B cell (primary cell): Measurements from ENCODE around the gene RGS7.

Experiments used
- CTCF ChIP-seq: fragments of 200-600 bp; IDR thresholded peaks from one replicate; pipeline ENCODE4 v1.8.0; 2022; ENCODE audit warnings: antibody characterized with exemption, mild to moderate bottlenecking
- EZH2 ChIP-seq: IDR thresholded peaks from 2 replicates; pipeline ENCODE4 v1.6.1; 2012; ENCODE audit warnings: borderline replicate concordance, low read depth, mild to moderate bottlenecking, moderate library complexity, low read length; ENCODE audit not compliant: insufficient read depth, poor library complexity, severe bottlenecking

DNA sequence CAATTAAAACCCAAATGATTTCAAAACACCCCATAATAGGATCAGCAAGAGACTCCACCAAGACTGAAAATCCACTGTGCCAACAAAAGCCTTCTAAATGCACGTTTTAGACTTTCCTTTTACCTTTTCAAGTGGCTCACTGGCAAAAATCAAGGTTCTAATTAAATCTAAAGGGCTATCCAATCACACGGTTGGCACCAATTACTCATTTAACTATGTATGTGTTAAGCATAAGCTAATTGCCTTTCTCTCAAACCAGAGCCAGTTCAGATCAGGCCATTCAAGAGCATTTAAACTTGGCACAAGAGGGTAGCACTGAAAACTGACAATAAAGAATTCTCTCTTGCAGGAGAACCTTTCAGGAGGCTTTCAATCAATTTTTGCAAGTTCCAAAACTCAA is 139.5 kb downstream of the RGS7 start:
- no peak for TF ChIP-seq CTCF
- no peak for TF ChIP-seq EZH2
